Hair follicle dermal papilla cell (primary cell): ENCODE data around the gene IFITM10. TPM values are rescaled to one million over a fixed set of nuclear protein-coding genes. Genes with fewer than 3 reads are reported as not detected.

Experiments
- total RNA-seq: library from RNA; depleted of rRNA; stranded (reverse); fragments of >200 nt; gene quantifications from 2 replicates; pipeline ENCODE4 v1.2.3, GENCODE V29; 2012

The IFITM10 gene
- 0.65 and 1.2 TPM in 2 replicates for total RNA-seq

GRCh38 chr11:1750481-1750839 is at the start of gene IFITM10:
TSS of gene IFITM10 (minus strand) at chr11:1750595. CDS start at chr11:1750442, 153 bp downstream.

GRCh38 chr11:1763796-1764661 is 13.6 kb upstream of the IFITM10 start, which contains the start of gene CTSD:
TSS of gene CTSD (minus strand) at chr11:1763927. CDS start at chr11:1763859, 68 bp downstream.

GRCh38 chr11:1696608-1697570 is 53.5 kb downstream of the IFITM10 start, which contains the start of gene KRTAP5-6:
TSS of gene KRTAP5-6 (plus strand) at chr11:1697195. CDS start at chr11:1697246, 51 bp downstream.

Other genes with a start within 250 kb of the IFITM10 start
- gene DUSP8, start 178.3 kb downstream of the IFITM10 start, total RNA-seq: 0.16 TPM in 1 of 2 replicates, not detected in the other
- not detected in 2 replicates for gene KRTAP5-1, start 165.3 kb downstream of the IFITM10 start, total RNA-seq
- gene KRTAP5-2, start 152.3 kb downstream of the IFITM10 start, total RNA-seq: not detected in 2 replicates
- not detected in 2 replicates for gene KRTAP5-3, start 142.1 kb downstream of the IFITM10 start, total RNA-seq
- gene KRTAP5-4, start 128.5 kb downstream of the IFITM10 start, total RNA-seq: not detected in 2 replicates
- not detected in 2 replicates for gene KRTAP5-5, start 120.8 kb downstream of the IFITM10 start, total RNA-seq
- gene KRTAP5-6, start 53.4 kb downstream of the IFITM10 start, total RNA-seq: not detected in 2 replicates
- gene CTSD, start 13.3 kb upstream of the IFITM10 start, total RNA-seq: 143 and 148 TPM in 2 replicates
- gene SYT8, start 84.4 kb upstream of the IFITM10 start, total RNA-seq: 0.12 and 1.1 TPM in 2 replicates
- gene TNNI2, start 88.4 kb upstream of the IFITM10 start, total RNA-seq: not detected in 2 replicates
- 0.24 and 0.65 TPM in 2 replicates for gene LSP1, start 102.5 kb upstream of the IFITM10 start, total RNA-seq
- gene PRR33, start 141.3 kb upstream of the IFITM10 start, total RNA-seq: not detected in 2 replicates
- not detected in 2 replicates for gene TNNT3, start 169.1 kb upstream of the IFITM10 start, total RNA-seq
- 80.2 and 128 TPM in 2 replicates for gene MRPL23, start 196.7 kb upstream of the IFITM10 start, total RNA-seq
- gene H19, start 247.2 kb upstream of the IFITM10 start, total RNA-seq: 0.49 and 0.73 TPM in 2 replicates